Measurements from ENCODE around the gene TFAP2E. TPM values are rescaled to one million over a fixed set of nuclear protein-coding genes. Genes with fewer than 3 reads are reported as not detected.

The TFAP2E gene
- total RNA-seq, 6 experiments from 2014 or later, result 0.15 to 0.24 TPM; not detected in 4

DNA sequence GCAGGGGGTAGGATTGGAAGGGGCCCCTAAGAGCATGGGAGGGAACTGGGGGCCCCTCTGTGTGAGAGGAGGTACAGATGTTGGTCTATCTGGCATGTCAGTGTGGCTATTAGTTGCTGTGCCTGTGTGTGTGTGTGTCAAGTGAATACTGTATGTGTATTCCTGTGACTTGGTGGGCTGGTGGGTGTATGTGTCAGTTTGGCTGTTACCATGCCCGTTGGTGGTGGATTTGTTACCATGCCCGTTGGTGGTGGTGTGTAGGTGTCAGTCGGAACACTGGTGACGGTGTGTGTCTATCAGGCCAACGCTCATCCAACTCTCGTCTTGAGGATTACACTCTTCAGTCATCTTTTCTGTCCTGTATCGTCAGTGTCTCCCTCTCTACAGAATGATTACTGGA lies 22.6 kb downstream of the TFAP2E start:
- WGBS (ENCODE audit: insufficient coverage, low coverage, low lambda C conversion rate, missing lambda C conversion rate), result 100% methylated on average over 2 of the region's 7 CpGs
- intact Hi-C loops (cut with DNase I), result no loop called here

GRCh38 chr1:35597870-35598269 lies 24.8 kb downstream of the TFAP2E start:
- 92% methylated on average over 4 of the region's 5 CpGs for WGBS (ENCODE audit: insufficient coverage, low coverage, low lambda C conversion rate, missing lambda C conversion rate)
- Histone ChIP-seq H3K27ac (no peak overlapping the region), H3K4me1 (no peaks in the 10 kb centered on the region), H3K4me3 (no peak overlapping the region), H3K9me3 (no peaks in the 10 kb centered on the region), H3K27me3 (no peaks in the 10 kb centered on the region), H3K36me3 (peaks cover 0 to 28% (median 10%) of the 10 kb centered on the region in 4 donors)
- no peak for ATAC-seq
- intact Hi-C loops (cut with DNase I), result no loop called here
- no peak for TF ChIP-seq POLR2A (IDR thresholded peaks at IDR 0.05)
- TF ChIP-seq, protein P1, sequence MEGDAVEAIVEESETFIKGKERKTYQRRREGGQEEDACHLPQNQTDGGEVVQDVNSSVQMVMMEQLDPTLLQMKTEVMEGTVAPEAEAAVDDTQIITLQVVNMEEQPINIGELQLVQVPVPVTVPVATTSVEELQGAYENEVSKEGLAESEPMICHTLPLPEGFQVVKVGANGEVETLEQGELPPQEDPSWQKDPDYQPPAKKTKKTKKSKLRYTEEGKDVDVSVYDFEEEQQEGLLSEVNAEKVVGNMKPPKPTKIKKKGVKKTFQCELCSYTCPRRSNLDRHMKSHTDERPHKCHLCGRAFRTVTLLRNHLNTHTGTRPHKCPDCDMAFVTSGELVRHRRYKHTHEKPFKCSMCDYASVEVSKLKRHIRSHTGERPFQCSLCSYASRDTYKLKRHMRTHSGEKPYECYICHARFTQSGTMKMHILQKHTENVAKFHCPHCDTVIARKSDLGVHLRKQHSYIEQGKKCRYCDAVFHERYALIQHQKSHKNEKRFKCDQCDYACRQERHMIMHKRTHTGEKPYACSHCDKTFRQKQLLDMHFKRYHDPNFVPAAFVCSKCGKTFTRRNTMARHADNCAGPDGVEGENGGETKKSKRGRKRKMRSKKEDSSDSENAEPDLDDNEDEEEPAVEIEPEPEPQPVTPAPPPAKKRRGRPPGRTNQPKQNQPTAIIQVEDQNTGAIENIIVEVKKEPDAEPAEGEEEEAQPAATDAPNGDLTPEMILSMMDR (IDR thresholded peaks at IDR 0.05), result no peak
- no peak for DNase-seq

More for the DNA sequence above, 22.6 kb downstream of the TFAP2E start:
- no peaks in the 10 kb centered on the region for H3K27me3 ChIP-seq
- no peaks in the 10 kb centered on the region for H3K9me3 ChIP-seq
- TF ChIP-seq, protein P1 (IDR thresholded peaks at IDR 0.05), result no peak
- no peak for TF ChIP-seq POLR2A (IDR thresholded peaks at IDR 0.05)
- H3K27ac ChIP-seq, result no peak overlapping the region
- DNase-seq, result no peak
- no peak overlapping the region for H3K4me3 ChIP-seq
- ATAC-seq, result peak in 3 of 4 donors; percentile 11 to 25 (median 20)
- peaks cover 0 to 11% (median 0%) of the 10 kb centered on the region in 4 donors for H3K36me3 ChIP-seq
- no peaks in the 10 kb centered on the region for H3K4me1 ChIP-seq

DNA sequence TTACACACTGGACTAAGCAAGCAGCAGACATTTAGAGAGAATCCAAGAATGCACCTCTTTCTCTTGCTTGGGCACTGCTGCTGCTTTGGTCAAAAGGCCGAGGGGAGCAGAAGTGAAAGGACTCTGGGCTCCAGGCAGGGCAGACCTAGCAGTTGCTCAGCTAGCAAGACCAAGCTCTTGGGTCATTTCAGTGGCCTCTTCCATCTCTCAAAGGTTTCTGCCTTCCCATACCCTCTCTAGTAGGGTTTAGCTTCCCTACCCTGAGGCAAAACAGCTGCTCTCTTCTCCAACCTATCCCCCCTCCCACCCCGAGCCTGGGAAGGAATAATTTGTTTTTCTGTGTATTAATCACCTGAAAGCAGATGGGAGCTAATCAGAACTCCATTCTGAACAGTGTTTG lies 25.8 kb downstream of the TFAP2E start:
- peaks cover 0 to 38% (median 17%) of the 10 kb centered on the region in 4 donors for H3K36me3 ChIP-seq
- no peak for TF ChIP-seq POLR2A (IDR thresholded peaks at IDR 0.05)
- TF ChIP-seq, protein P1 (IDR thresholded peaks at IDR 0.05), result no peak
- H3K27me3 ChIP-seq, result no peaks in the 10 kb centered on the region
- H3K27ac ChIP-seq, result no peak overlapping the region
- no peak overlapping the region for H3K4me3 ChIP-seq
- H3K4me1 ChIP-seq, result no peaks in the 10 kb centered on the region
- intact Hi-C loops (cut with DNase I), result no loop called here
- no CpG with 5 or more reads among the region's 2 CpGs for WGBS (ENCODE audit: insufficient coverage, low coverage, low lambda C conversion rate, missing lambda C conversion rate)
- no peak for DNase-seq
- H3K9me3 ChIP-seq, result no peaks in the 10 kb centered on the region
- no peak for ATAC-seq

- intact Hi-C loops (cut with DNase I), result no loop called here
- no peaks in the 10 kb centered on the region for H3K4me1 ChIP-seq
- no peak overlapping the region for H3K27ac ChIP-seq
- DNase-seq (no peak), ATAC-seq (no peak)
- WGBS (ENCODE audit: insufficient coverage, low coverage, low lambda C conversion rate, missing lambda C conversion rate), result 95% methylated on average over 3 of the region's 3 CpGs
- TF ChIP-seq POLR2A (IDR thresholded peaks at IDR 0.05), result no peak
- TF ChIP-seq, protein P1 (IDR thresholded peaks at IDR 0.05), result no peak
- H3K9me3 ChIP-seq, result no peaks in the 10 kb centered on the region
- H3K27me3 ChIP-seq, result no peaks in the 10 kb centered on the region
- H3K4me3 ChIP-seq, result no peak overlapping the region
- peaks cover 0 to 43% (median 17%) of the 10 kb centered on the region in 4 donors for H3K36me3 ChIP-seq
Measured at GRCh38 chr1:35599411-35599810, 26.3 kb downstream of the TFAP2E start.

DNA sequence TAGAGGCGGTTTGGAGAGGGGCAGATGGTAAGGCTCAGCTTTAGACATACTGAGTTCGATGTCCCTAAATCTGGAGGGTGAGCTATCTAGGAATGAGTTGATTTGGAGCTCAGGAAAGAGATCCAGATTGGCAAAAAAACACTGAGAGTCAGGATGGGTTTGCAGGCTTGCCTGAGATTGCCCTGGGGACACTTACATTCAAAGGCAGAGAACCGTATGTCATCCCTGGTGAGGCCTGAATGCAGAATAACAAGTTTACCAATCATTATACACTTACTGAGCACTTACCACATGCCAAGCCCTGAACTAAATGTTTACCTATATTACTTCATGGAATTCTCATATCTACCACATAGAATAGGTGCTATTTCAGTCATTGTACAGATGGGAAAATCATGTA lies 27.5 kb downstream of the TFAP2E start:
- no peak for ATAC-seq
- intact Hi-C loops (cut with DNase I), result no loop called here
- 93% methylated on average over 3 of the region's 3 CpGs for WGBS (ENCODE audit: insufficient coverage, low coverage, low lambda C conversion rate, missing lambda C conversion rate)
- peaks cover 4 to 54% (median 17%) of the 10 kb centered on the region in 4 donors for H3K36me3 ChIP-seq
- TF ChIP-seq, protein P1 (IDR thresholded peaks at IDR 0.05), result no peak
- no peak for TF ChIP-seq POLR2A (IDR thresholded peaks at IDR 0.05)
- no peaks in the 10 kb centered on the region for H3K9me3 ChIP-seq
- no peak for DNase-seq
- H3K27me3 ChIP-seq, result no peaks in the 10 kb centered on the region
- H3K4me3 ChIP-seq, result no peak overlapping the region
- H3K4me1 ChIP-seq, result no peaks in the 10 kb centered on the region
- H3K27ac ChIP-seq, result no peak overlapping the region

All from right lobe of liver (tissue), 6 donors.